GM10248 (cell line): ENCODE measurements around the gene ITPRIP.

ENCODE experiments used
- CTCF ChIA-PET: fragments of 300-600 bp; sonication (Branson Sonifier 250); formaldehyde crosslinking; extraction: SDS; loops from one replicate; lab custom pipeline; 2021; ENCODE audit warnings: antibody characterized with exemption; lab: Yijun Ruan, JAX
- POLR2A ChIA-PET: fragments of 350-650 bp; sonication (Branson Sonifier 250); formaldehyde crosslinking; extraction: SDS; loops from one replicate; lab custom pipeline; 2020; ENCODE audit warnings: antibody characterized with exemption; lab: Yijun Ruan, JAX
- DNase-seq: peaks from one replicate; pipeline ENCODE4 v3.0.0; 2012; ENCODE audit errors: extremely low spot score
- CTCF ChIP-seq: IDR thresholded peaks from 2 replicates; pipeline ENCODE4 v1.5.1; 2012; ENCODE audit warnings: mild to moderate bottlenecking, low read depth; ENCODE audit errors: extremely low read depth, missing control alignments, control extremely low read depth

The ITPRIP gene

GRCh38 chr10:104264783-104265182 is 73.5 kb downstream of the ITPRIP start:
- TF ChIP-seq CTCF, result no peak
- CTCF ChIA-PET, result interaction anchor here (1.0 to 1.9 kb wide), 3 partner anchors 10 to 557 kb away, joined by 3 to 6 read pairs (median 3); partner anchors contain the start of gene GSTO1
- POLR2A ChIA-PET, result no interaction called here
- DNase-seq, result no peak

- ChIA-PET POLR2A (no interaction called here), CTCF (interaction anchor here (1.3 to 11.4 kb wide), 2 partner anchors 9 to 12 kb away, joined by 3 to 53 read pairs; no protein-coding TSS in a partner anchor)
- DNase-seq, result no peak
- no peak for TF ChIP-seq CTCF
Observed at GRCh38 chr10:104262055-104262454, 76.2 kb downstream of the ITPRIP start.

- ChIA-PET CTCF (interaction anchor here (11.4 kb wide), 1 partner anchor 14 kb away, joined by 53 read pairs; no protein-coding TSS in a partner anchor), POLR2A (no interaction called here)
- DNase-seq, result no peak
- TF ChIP-seq CTCF, result no peak
Observed at GRCh38 chr10:104260775-104261115, 77.5 kb downstream of the ITPRIP start.

GRCh38 chr10:104259999-104260774 is 78.1 kb downstream of the ITPRIP start:
- no peak for TF ChIP-seq CTCF
- POLR2A ChIA-PET, result no interaction called here
- CTCF ChIA-PET, result interaction anchor here (1.4 to 11.4 kb wide), 2 partner anchors 14 to 19 kb away, joined by 3 to 53 read pairs; no protein-coding TSS in a partner anchor
- no peak for DNase-seq
